Neural cell (in vitro differentiated cells): Measurements from ENCODE around the gene CSMD2. TPM values are rescaled to one million over a fixed set of nuclear protein-coding genes. Genes with fewer than 3 reads are reported as not detected.

Source experiments
- H2AFZ ChIP-seq: fragments of 200-600, 300-800 bp; sonication (generic), shearing (Covaris generic); 2 replicates; pipeline ENCODE4 v1.6.0; 2014; ENCODE audit warnings: low read depth, mild to moderate bottlenecking, antibody characterized with exemption, low read length, moderate library complexity
- H3F3A ChIP-seq: fragments of 200-600 bp; shearing (Covaris generic); 2 replicates; pipeline ENCODE4 v1.6.1; 2016; ENCODE audit warnings: mild to moderate bottlenecking, moderate library complexity, mixed read lengths, antibody characterized with exemption, low read length; ENCODE audit not compliant: insufficient read depth, poor library complexity, severe bottlenecking
- H3K27ac ChIP-seq: fragments of 200-600, 300-800 bp; sonication (generic), shearing (Covaris generic); 2 replicates; pipeline ENCODE4 v1.5.1; 2014; ENCODE audit warnings: mild to moderate bottlenecking, low read length, moderate library complexity
- H3K27me3 ChIP-seq: fragments of 300-800, 200-600 bp; sonication (generic), shearing (Covaris generic); 2 replicates; pipeline ENCODE4 v1.6.0; 2014; ENCODE audit warnings: mild to moderate bottlenecking, low read depth, low read length, moderate library complexity; ENCODE audit not compliant: insufficient read depth
- H3K36me3 ChIP-seq: fragments of 300-800, 200-600 bp; sonication (generic), shearing (Covaris generic); 2 replicates; pipeline ENCODE4 v1.5.1; 2014; ENCODE audit warnings: mild to moderate bottlenecking, antibody characterized with exemption, low read length, moderate library complexity; ENCODE audit not compliant: insufficient read depth
- H3K4me2 ChIP-seq: fragments of 300-800, 200-600 bp; sonication (generic), shearing (Covaris generic); 2 replicates; pipeline ENCODE4 v1.6.0; 2014; ENCODE audit warnings: mild to moderate bottlenecking, low read length
- H3K4me3 ChIP-seq: fragments of 300-800, 200-600 bp; sonication (generic), shearing (Covaris generic); 2 replicates; pipeline ENCODE4 v1.5.1; 2014; ENCODE audit warnings: mild to moderate bottlenecking, low read length, moderate library complexity
- H3K79me2 ChIP-seq: fragments of 200-600 bp; shearing (Covaris generic); replicated peaks from 2 replicates; pipeline ENCODE4 v1.6.0; 2014; ENCODE audit warnings: mild to moderate bottlenecking, low read length, moderate library complexity; ENCODE audit not compliant: insufficient read depth
- H3K9ac ChIP-seq: fragments of 300-800, 200-600 bp; sonication (generic), shearing (Covaris generic); 2 replicates; pipeline ENCODE4 v1.6.1; 2016; ENCODE audit warnings: mild to moderate bottlenecking, low read length, mixed read lengths
- H3K9me2 ChIP-seq: fragments of 200-600 bp; shearing (Covaris generic); 2 replicates; pipeline ENCODE4 v1.6.1; 2016; ENCODE audit warnings: mild to moderate bottlenecking, low read length, mixed read lengths; ENCODE audit not compliant: insufficient read depth
- H3K9me3 ChIP-seq: fragments of 200-600, 300-800 bp; sonication (generic), shearing (Covaris generic); 2 replicates; pipeline ENCODE4 v1.6.1; 2016; ENCODE audit warnings: mild to moderate bottlenecking, mixed run types, low read length, moderate library complexity, mixed read lengths
- H4K20me1 ChIP-seq: fragments of 200-600 bp; shearing (Covaris generic); 2 replicates; pipeline ENCODE4 v1.6.1; 2016; ENCODE audit warnings: mild to moderate bottlenecking, mixed run types; ENCODE audit not compliant: insufficient read depth
- CTCF ChIP-seq: fragments of 450-650 bp; IDR thresholded peaks from 2 replicates; pipeline ENCODE4 v1.5.1; 2014; ENCODE audit warnings: antibody characterized with exemption, mild to moderate bottlenecking, moderate library complexity; ENCODE audit not compliant: poor library complexity, severe bottlenecking
- EP300 ChIP-seq: fragments of 450-650 bp; conservative IDR thresholded peaks from 2 replicates; pipeline ENCODE4 v1.6.1; 2014; ENCODE audit warnings: antibody characterized with exemption, mild to moderate bottlenecking, moderate library complexity; ENCODE audit not compliant: poor library complexity, severe bottlenecking
- EZH2 ChIP-seq: fragments of 200-600, 300-800 bp; shearing (Covaris generic), sonication (generic); IDR thresholded peaks from 2 replicates; pipeline ENCODE4 v1.6.1; 2014; ENCODE audit warnings: antibody characterized with exemption, low read length, borderline replicate concordance, mild to moderate bottlenecking; ENCODE audit not compliant: insufficient read depth, poor library complexity, severe bottlenecking
- MXI1 ChIP-seq: fragments of 450-650 bp; conservative IDR thresholded peaks from 2 replicates; pipeline ENCODE4 v1.6.1; 2014; ENCODE audit warnings: antibody characterized with exemption, mild to moderate bottlenecking; ENCODE audit not compliant: poor library complexity, severe bottlenecking
- POLR2AphosphoS5 ChIP-seq: IDR thresholded peaks from 2 replicates; pipeline ENCODE4 v1.6.1; 2012
- RAD21 ChIP-seq: fragments of 450-650 bp; conservative IDR thresholded peaks from 2 replicates; pipeline ENCODE4 v1.6.1; 2014; ENCODE audit warnings: antibody characterized with exemption, mild to moderate bottlenecking, moderate library complexity
- REST ChIP-seq: IDR thresholded peaks from 2 replicates; pipeline ENCODE4 v1.6.1; 2012; ENCODE audit warnings: borderline replicate concordance
- SMC3 ChIP-seq: fragments of 450-650 bp; conservative IDR thresholded peaks from 2 replicates; pipeline ENCODE4 v1.6.1; 2014; ENCODE audit warnings: antibody characterized with exemption, mild to moderate bottlenecking, moderate library complexity; ENCODE audit not compliant: poor library complexity
- TAF1 ChIP-seq: IDR thresholded peaks from 2 replicates; pipeline ENCODE4 v1.6.1; 2012; ENCODE audit warnings: low read depth
- polyA plus RNA-seq: library from polyadenylated mRNA; depleted of rRNA; stranded (reverse); fragments of >200 nt; gene quantifications from 2 replicates; pipeline ENCODE4 v1.2.3, GENCODE V29; 2014

Gene CSMD2
- polyA plus RNA-seq, 1 donor from 2014 or later = 9.6 TPM

GRCh38 chr1:33477451-33477850 lies 687.6 kb downstream of the CSMD2 start:
- no peaks in the 10 kb centered on the region for H3K9me2 ChIP-seq
- no peaks in the 10 kb centered on the region for H4K20me1 ChIP-seq
- no peaks in the 10 kb centered on the region for H3K36me3 ChIP-seq
- no peaks in the 10 kb centered on the region for H3K9me3 ChIP-seq
- H3K79me2 ChIP-seq = peaks cover 14% of the 10 kb centered on the region
- H2AFZ ChIP-seq = no peak overlapping the region
- no peaks in the 10 kb centered on the region for H3K27me3 ChIP-seq
- no peak overlapping the region for H3K9ac ChIP-seq
- no peaks in the 10 kb centered on the region for H3F3A ChIP-seq
- H3K4me3 ChIP-seq = no peak overlapping the region
- TF ChIP-seq CTCF (no peak), RAD21 (no peak), SMC3 (no peak), EP300 (no peak), REST (no peak), MXI1 (no peak), EZH2 (no peak), POLR2AphosphoS5 (no peak), TAF1 (no peak)
- no peak overlapping the region for H3K4me2 ChIP-seq
- no peak overlapping the region for H3K27ac ChIP-seq

GRCh38 chr1:33473900-33474299 lies 691.1 kb downstream of the CSMD2 start:
- Histone ChIP-seq H3K9ac (no peak overlapping the region), H3K36me3 (no peaks in the 10 kb centered on the region), H3K9me2 (no peaks in the 10 kb centered on the region), H3K27me3 (no peaks in the 10 kb centered on the region), H3K27ac (no peak overlapping the region), H3K4me2 (no peak overlapping the region), H3K9me3 (no peaks in the 10 kb centered on the region), H3F3A (no peaks in the 10 kb centered on the region), H2AFZ (no peak overlapping the region), H3K79me2 (peaks cover 14% of the 10 kb centered on the region), H3K4me3 (peak overlapping the region; percentile 80), H4K20me1 (no peaks in the 10 kb centered on the region)
- TF ChIP-seq EZH2 (no peak), RAD21 (no peak), POLR2AphosphoS5 (no peak), EP300 (no peak), SMC3 (no peak), MXI1 (no peak), REST (no peak), TAF1 (no peak), CTCF (no peak)
